CD14-positive monocyte (primary cell): Measurements from ENCODE around the gene CHRD. TPM values are rescaled to one million over a fixed set of nuclear protein-coding genes. Genes with fewer than 3 reads are reported as not detected.

Experiments used
- DNase-seq, 3 donors: peaks; one replicate each; pipeline ENCODE4 v3.0.0-alpha.2; 2011 to 2022
- H2AFZ ChIP-seq: 2 replicates; pipeline ENCODE4 v1.6.0; 2012; ENCODE audit warnings: mild to moderate bottlenecking, low read depth, low read length, inconsistent platforms; ENCODE audit not compliant: insufficient read depth, poor library complexity, severe bottlenecking
- H3K27ac ChIP-seq, 2 donors: 1 replicate in 1 of 2; 2 replicates in 1 of 2; pipeline ENCODE4 v1.5.1; 2012 to 2013; ENCODE audit warnings: low read length in 2 of 2, control low read depth in 1 of 2, inconsistent platforms in 1 of 2, low read depth in 1 of 2, mild to moderate bottlenecking in 1 of 2
- H3K27me3 ChIP-seq, 2 donors: one replicate each; pipeline versions ENCODE4 v1.6.0 to v1.6.1; 2011 to 2013; ENCODE audit warnings: low read length in 2 of 2; ENCODE audit not compliant: control insufficient read depth in 2 of 2, insufficient read depth in 2 of 2
- H3K36me3 ChIP-seq, 2 donors: replicated peaks in 1 of 2; 1 replicate in 1 of 2; 2 replicates in 1 of 2; pipeline versions ENCODE4 v1.5.1 to v1.6.1; 2012 to 2013; ENCODE audit warnings: low read length in 2 of 2, control low read depth in 1 of 2, inconsistent platforms in 1 of 2, mild to moderate bottlenecking in 1 of 2; ENCODE audit not compliant: insufficient read depth in 2 of 2, control insufficient read depth in 1 of 2
- H3K4me1 ChIP-seq, 2 donors: 1 replicate in 1 of 2; 2 replicates in 1 of 2; pipeline versions ENCODE4 v1.5.1 to v1.6.1; 2012 to 2013; ENCODE audit warnings: low read length in 2 of 2, control low read depth in 1 of 2, inconsistent platforms in 1 of 2, mild to moderate bottlenecking in 1 of 2, moderate library complexity in 1 of 2; ENCODE audit not compliant: insufficient read depth in 2 of 2, control insufficient read depth in 1 of 2
- H3K4me2 ChIP-seq: replicated peaks from 2 replicates; pipeline ENCODE3; 2012; ENCODE audit warnings: low read length, moderate library complexity, mild to moderate bottlenecking; ENCODE audit not compliant: poor library complexity, severe bottlenecking; ENCODE audit errors: extremely low read depth
- H3K4me3 ChIP-seq, 3 experiments: fragments of 200-600 bp in 1 of 3; sonication (generic) in 1 of 3; replicated peaks in 1 of 3; 1 replicate in 2 of 3; 2 replicates in 1 of 3; pipeline ENCODE4 v1.5.1; 2011 to 2013; ENCODE audit warnings: low read length in 3 of 3, mild to moderate bottlenecking in 3 of 3, control low read depth in 2 of 3, low read depth in 2 of 3, inconsistent platforms in 1 of 3, moderate library complexity in 1 of 3
- H3K79me2 ChIP-seq: 2 replicates; pipeline ENCODE4 v1.6.0; 2012; ENCODE audit warnings: mild to moderate bottlenecking, control low read depth, inconsistent platforms, low read length, moderate library complexity; ENCODE audit not compliant: insufficient read depth
- H3K9ac ChIP-seq: 2 replicates; pipeline ENCODE4 v1.6.0; 2017; ENCODE audit warnings: low read length, mild to moderate bottlenecking; ENCODE audit not compliant: insufficient read depth, poor library complexity, severe bottlenecking
- H3K9me3 ChIP-seq, 2 donors: replicated peaks in 1 of 2; 1 replicate in 1 of 2; 2 replicates in 1 of 2; pipeline versions ENCODE4 v1.5.1 to v1.6.1; 2012 to 2013; ENCODE audit warnings: low read length in 2 of 2, control low read depth in 1 of 2; ENCODE audit not compliant: control insufficient read depth in 1 of 2, insufficient read depth in 1 of 2
- H4K20me1 ChIP-seq: 2 replicates; pipeline ENCODE4 v1.6.0; 2012; ENCODE audit warnings: mild to moderate bottlenecking, low read length, control low read depth, moderate library complexity; ENCODE audit not compliant: insufficient read depth
- H3K27ac Mint-ChIP-seq, 7 donors: one replicate each; pipeline ENCODE4 v1.8.0; 2020; ENCODE audit warnings: mild to moderate bottlenecking in 7 of 7, mixed read lengths in 7 of 7, moderate library complexity in 6 of 7, inconsistent platforms in 2 of 7
- H3K27me3 Mint-ChIP-seq, 3 donors: one replicate each; pipeline ENCODE4 v1.8.0; 2021 to 2022; ENCODE audit warnings: low read depth in 3 of 3, mild to moderate bottlenecking in 3 of 3, mixed read lengths in 3 of 3, moderate library complexity in 3 of 3, inconsistent platforms in 1 of 3
- H3K36me3 Mint-ChIP-seq, 2 donors: one replicate each; pipeline ENCODE4 v1.8.0; 2020; ENCODE audit warnings: mixed read lengths in 2 of 2, inconsistent platforms in 1 of 2, mild to moderate bottlenecking in 1 of 2
- H3K4me1 Mint-ChIP-seq: one replicate; pipeline ENCODE4 v1.8.0; 2020; ENCODE audit warnings: mild to moderate bottlenecking, mixed read lengths
- H3K4me3 Mint-ChIP-seq, 2 donors: one replicate each; pipeline ENCODE4 v1.8.0; 2020; ENCODE audit warnings: mild to moderate bottlenecking in 2 of 2, mixed read lengths in 2 of 2, moderate library complexity in 1 of 2
- H3K9me3 Mint-ChIP-seq, 7 donors: one replicate each; pipeline ENCODE4 v1.8.0; 2020 to 2022; ENCODE audit warnings: mixed read lengths in 7 of 7, mild to moderate bottlenecking in 6 of 7, moderate library complexity in 6 of 7, inconsistent platforms in 2 of 7
- CTCF ChIP-seq: fragments of 200-600 bp; IDR thresholded peaks from one replicate; pipeline ENCODE4 v1.8.0; 2022; ENCODE audit warnings: antibody characterized with exemption, mild to moderate bottlenecking
- WGBS: methylation state at CpG from one replicate; pipeline ENCODE4 v1.1.5; 2013; ENCODE audit warnings: missing lambda C conversion rate; ENCODE audit not compliant: insufficient coverage; 5-methylcytosine and 5-hydroxymethylcytosine counted together
- intact Hi-C, 2 donors: fragments of 100-400 bp; cut with micrococcal nuclease; formaldehyde crosslinking; loops; one replicate each; pipeline versions ENCODE4 v1.15.0 to v1.15.1; 2023
- polyA plus RNA-seq, 3 donors: library from polyadenylated mRNA; depleted of rRNA in 1 of 3; unstranded in 2 of 3; stranded (reverse) in 1 of 3; fragments of 300-500 nt in 2 of 3; fragments of >200 nt in 1 of 3; fragmentation: Illumina TruSeq in 2 of 3; gene quantifications; 1 replicate in 2 of 3; 2 replicates in 1 of 3; pipeline ENCODE4 v1.2.3, GENCODE V29; 2012 to 2021

The CHRD gene
- polyA plus RNA-seq, 3 donors: 0.03 TPM; not detected in 2

- Histone ChIP-seq H3K27ac (no peak overlapping the region), H3K9me3 (no peaks in the 10 kb centered on the region), H3K4me2 (no peak overlapping the region), H3K4me3 (no peak overlapping the region), H4K20me1 (no peaks in the 10 kb centered on the region), H3K27me3 (no peaks in the 10 kb centered on the region), H3K36me3 (peaks cover 27 to 39% of the 10 kb centered on the region in 2 donors), H3K79me2 (no peaks in the 10 kb centered on the region), H2AFZ (no peak overlapping the region), H3K9ac (no peak overlapping the region), H3K4me1 (no peaks in the 10 kb centered on the region)
- H3K4me3 Mint-ChIP-seq: no peak overlapping the region
- peaks cover 0 to 1% (median 0%) of the 10 kb centered on the region in 7 donors for H3K9me3 Mint-ChIP-seq
- peaks cover 0 to 1% (median under 1%) of the 10 kb centered on the region in 3 donors for H3K27me3 Mint-ChIP-seq
- peaks cover 35 to 50% of the 10 kb centered on the region in 2 donors for H3K36me3 Mint-ChIP-seq
- WGBS: 96% methylated on average over 15 of the region's 20 CpGs
- no peak overlapping the region for H3K27ac Mint-ChIP-seq
- H3K4me1 Mint-ChIP-seq: peaks cover 6% of the 10 kb centered on the region
- TF ChIP-seq CTCF: no peak
- intact Hi-C loops: no loop called here
- no peak for DNase-seq
Observed at GRCh38 chr3:184346480-184347190, 33.2 kb upstream of the CHRD start.

- peaks cover 21 to 31% of the 10 kb centered on the region in 2 donors for H3K36me3 ChIP-seq
- no peak overlapping the region for H3K9ac ChIP-seq
- no peak overlapping the region for H3K4me3 ChIP-seq
- no peak overlapping the region for H3K27ac Mint-ChIP-seq
- no peaks in the 10 kb centered on the region for H3K79me2 ChIP-seq
- DNase-seq: no peak
- peaks cover 0 to 1% (median 0%) of the 10 kb centered on the region in 7 donors for H3K9me3 Mint-ChIP-seq
- no peak for TF ChIP-seq CTCF
- H3K4me1 Mint-ChIP-seq: peaks cover 6% of the 10 kb centered on the region
- intact Hi-C loops: no loop called here
- no peak overlapping the region for H2AFZ ChIP-seq
- 79% methylated on average over 7 of the region's 12 CpGs for WGBS
- no peaks in the 10 kb centered on the region for H3K9me3 ChIP-seq
- H3K4me2 ChIP-seq: no peak overlapping the region
- H3K27me3 Mint-ChIP-seq: peaks cover 0 to 3% (median 1%) of the 10 kb centered on the region in 3 donors
- no peaks in the 10 kb centered on the region for H4K20me1 ChIP-seq
- no peaks in the 10 kb centered on the region for H3K4me1 ChIP-seq
- no peak overlapping the region for H3K4me3 Mint-ChIP-seq
- H3K27me3 ChIP-seq: no peaks in the 10 kb centered on the region
- H3K27ac ChIP-seq: no peak overlapping the region
- peaks cover 29 to 42% of the 10 kb centered on the region in 2 donors for H3K36me3 Mint-ChIP-seq
Observed at GRCh38 chr3:184347321-184348056, 32.4 kb upstream of the CHRD start.
